Vagina (tissue), 2 donors: Measurements from ENCODE around the gene REEP6. TPM values are rescaled to one million over a fixed set of nuclear protein-coding genes. Genes with fewer than 3 reads are reported as not detected.
"Not testable (repeated sequence)": the region's sequence is repeated elsewhere in the genome, so short reads cannot be mapped to it uniquely, and the experiment has no call there.

ENCODE experiments used
- DNase-seq, 2 donors: peaks; one replicate each; pipeline ENCODE4 v3.0.0-alpha.2; 2017; ENCODE audit errors: extremely low spot score in 2 of 2
- H3K27ac ChIP-seq: fragments of 200-600 bp; sonication (generic); one replicate; pipeline ENCODE4 v1.5.1; 2019
- H3K27me3 ChIP-seq: fragments of 200-600 bp; sonication (generic); one replicate; pipeline ENCODE4 v1.5.1; 2019
- H3K36me3 ChIP-seq, 2 donors: fragments of 200-600 bp; sonication (generic); one replicate each; pipeline ENCODE4 v1.5.1; 2017 to 2019
- H3K4me1 ChIP-seq: fragments of 200-600 bp; sonication (generic); one replicate; pipeline ENCODE4 v1.5.1; 2019
- H3K4me3 ChIP-seq, 2 donors: fragments of 200-600 bp; sonication (generic); 1 replicate in 1 of 2; 2 replicates in 1 of 2; pipeline ENCODE4 v1.5.1; 2016 to 2019
- H3K9me3 ChIP-seq: fragments of 200-600 bp; sonication (generic); one replicate; pipeline ENCODE4 v1.5.1; 2019
- CTCF ChIP-seq, 3 experiments: fragments of 450-650 bp in 2 of 3; fragments of 200-600 bp in 1 of 3; sonication (generic) in 1 of 3; IDR thresholded peaks; one replicate each; pipeline ENCODE4 v1.5.1; 2017 to 2019; ENCODE audit warnings: antibody characterized with exemption in 3 of 3, mild to moderate bottlenecking in 2 of 3, moderate library complexity in 2 of 3
- POLR2A ChIP-seq, 2 donors: fragments of 450-650 bp; IDR thresholded peaks; one replicate each; pipeline ENCODE4 v1.6.1; 2017; ENCODE audit warnings: antibody characterized with exemption in 2 of 2, mild to moderate bottlenecking in 2 of 2, moderate library complexity in 2 of 2
- POLR2AphosphoS5 ChIP-seq, 2 donors: sonication (generic); formaldehyde crosslinking; IDR thresholded peaks; one replicate each; pipeline ENCODE4 v1.9.0; 2017; ENCODE audit warnings: antibody characterized with exemption in 2 of 2, mild to moderate bottlenecking in 2 of 2, low read depth in 1 of 2; ENCODE audit not compliant: insufficient read depth in 1 of 2
- intact Hi-C: fragments of 100-400 bp; cut with DNase I; formaldehyde crosslinking; loops from one replicate; pipeline ENCODE4 v1.15.1; 2023
- total RNA-seq: library from RNA; depleted of rRNA; stranded (reverse); fragments of >200 nt; gene quantifications from one replicate; pipeline ENCODE4 v1.2.3, GENCODE V29; 2016

The REEP6 gene
- total RNA-seq, 1 donor from 2014 or later = 6.1 TPM

GRCh38 chr19:1526979-1527649 is 36.1 kb downstream of the REEP6 start:
- Histone ChIP-seq H3K27me3 (no peaks in the 10 kb centered on the region), H3K4me1 (peaks cover 26% of the 10 kb centered on the region), H3K9me3 (no peaks in the 10 kb centered on the region), H3K27ac (no peak overlapping the region), H3K36me3 (no peaks in the 10 kb centered on the region), H3K4me3 (no peak overlapping the region)
- no peak for TF ChIP-seq POLR2A (IDR thresholded peaks at IDR 0.05)
- no peak for TF ChIP-seq POLR2AphosphoS5 (IDR thresholded peaks at IDR 0.05; ENCODE audit: insufficient read depth in 1 of 2, low read depth in 1 of 2)
- TF ChIP-seq CTCF (IDR thresholded peaks at IDR 0.05) = no peak
- DNase-seq = no peak
- intact Hi-C loops = no loop called here

DNA sequence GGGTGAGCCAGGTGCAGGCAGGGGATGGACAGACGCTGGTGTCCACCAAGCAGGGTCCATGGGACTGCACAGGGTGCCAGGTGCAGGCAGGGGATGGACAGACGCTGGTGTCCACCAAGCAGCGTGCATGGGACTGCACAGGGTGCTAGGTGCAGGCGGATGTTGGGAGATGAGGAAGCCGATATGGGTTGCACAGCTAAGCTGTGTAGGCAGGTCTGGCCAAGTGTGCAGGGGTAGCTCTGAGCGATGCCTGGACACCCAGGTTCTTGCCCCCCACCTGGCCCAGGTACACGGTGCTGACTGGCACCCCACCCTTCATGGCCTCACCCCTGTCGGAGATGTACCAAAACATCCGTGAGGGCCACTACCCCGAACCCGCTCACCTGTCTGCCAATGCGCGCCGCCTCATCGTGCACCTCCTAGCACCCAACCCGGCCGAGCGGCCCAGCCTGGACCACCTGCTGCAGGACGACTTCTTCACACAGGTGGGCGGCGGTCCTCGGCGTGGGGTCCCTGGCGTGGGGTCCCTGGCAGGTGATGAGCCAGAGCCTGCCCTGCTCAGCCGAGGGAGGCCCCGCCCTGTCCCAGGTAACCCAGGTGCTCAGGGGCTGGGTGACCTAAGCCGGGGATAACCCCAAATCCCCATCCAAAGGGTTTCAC is 36.8 kb downstream of the REEP6 start:
- no peaks in the 10 kb centered on the region for H3K27me3 ChIP-seq
- H3K9me3 ChIP-seq = no peaks in the 10 kb centered on the region
- H3K4me3 ChIP-seq = no peak overlapping the region
- TF ChIP-seq CTCF (IDR thresholded peaks at IDR 0.05) = no peak
- no peak for TF ChIP-seq POLR2AphosphoS5 (IDR thresholded peaks at IDR 0.05; ENCODE audit: insufficient read depth in 1 of 2, low read depth in 1 of 2)
- no peak for TF ChIP-seq POLR2A (IDR thresholded peaks at IDR 0.05)
- DNase-seq = no peak
- no peak overlapping the region for H3K27ac ChIP-seq
- intact Hi-C loops = no loop called here
- H3K36me3 ChIP-seq = no peaks in the 10 kb centered on the region
- peaks cover 21% of the 10 kb centered on the region for H3K4me1 ChIP-seq

- Histone ChIP-seq H3K36me3 (no peaks in the 10 kb centered on the region), H3K27me3 (no peaks in the 10 kb centered on the region), H3K9me3 (no peaks in the 10 kb centered on the region), H3K27ac (no peak overlapping the region), H3K4me3 (no peak overlapping the region), H3K4me1 (peaks cover 11% of the 10 kb centered on the region)
- TF ChIP-seq POLR2AphosphoS5 (IDR thresholded peaks at IDR 0.05; ENCODE audit: insufficient read depth in 1 of 2, low read depth in 1 of 2) = no peak
- no peak for TF ChIP-seq CTCF (IDR thresholded peaks at IDR 0.05)
- no peak for TF ChIP-seq POLR2A (IDR thresholded peaks at IDR 0.05)
- DNase-seq = no peak
- intact Hi-C loops = no loop called here
These were observed 37.8 kb downstream of the REEP6 start for GRCh38 chr19:1528596-1529429.

DNA sequence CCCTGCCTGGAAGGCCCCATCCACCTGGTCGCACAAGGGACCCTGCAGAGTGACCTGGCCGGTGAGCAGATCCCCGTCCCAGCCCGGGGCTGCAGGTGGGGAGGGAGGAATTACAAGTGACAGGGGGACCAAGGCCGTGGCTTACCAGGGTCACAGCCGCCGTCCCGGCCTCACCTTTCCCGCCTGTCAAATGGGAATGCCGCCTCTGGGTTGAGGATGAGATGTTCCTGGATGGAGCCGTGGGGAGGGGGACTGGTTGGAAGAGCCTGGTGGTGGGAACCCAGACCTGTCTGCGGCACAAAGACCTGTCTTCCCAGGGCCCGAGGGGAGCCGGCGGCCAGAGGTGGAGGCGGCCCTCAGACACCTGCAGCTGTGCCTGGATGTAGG is 38.4 kb downstream of the REEP6 start:
- Histone ChIP-seq H3K36me3 (no peaks in the 10 kb centered on the region), H3K4me3 (no peak overlapping the region), H3K27me3 (no peaks in the 10 kb centered on the region), H3K27ac (no peak overlapping the region), H3K9me3 (no peaks in the 10 kb centered on the region), H3K4me1 (peaks cover 9% of the 10 kb centered on the region)
- intact Hi-C loops = no loop called here
- DNase-seq = no peak
- no peak for TF ChIP-seq POLR2AphosphoS5 (IDR thresholded peaks at IDR 0.05; ENCODE audit: insufficient read depth in 1 of 2, low read depth in 1 of 2)
- no peak for TF ChIP-seq CTCF (IDR thresholded peaks at IDR 0.05)
- no peak for TF ChIP-seq POLR2A (IDR thresholded peaks at IDR 0.05)

- intact Hi-C loops, H3K36me3 ChIP-seq, H3K4me3 ChIP-seq, H3K27me3 ChIP-seq, H3K27ac ChIP-seq, H3K4me1 ChIP-seq, DNase-seq, H3K9me3 ChIP-seq: not testable (repeated sequence)
These were observed 39.9 kb downstream of the REEP6 start for GRCh38 chr19:1530856-1531255.
